ENCODE measurements around the gene PXDC1. TPM values are rescaled to one million over a fixed set of nuclear protein-coding genes. Genes with fewer than 3 reads are reported as not detected.

The PXDC1 gene
- total and polyA plus RNA-seq, 12 donors, result 3.7 to 46.7 (median 22.5) TPM

DNA sequence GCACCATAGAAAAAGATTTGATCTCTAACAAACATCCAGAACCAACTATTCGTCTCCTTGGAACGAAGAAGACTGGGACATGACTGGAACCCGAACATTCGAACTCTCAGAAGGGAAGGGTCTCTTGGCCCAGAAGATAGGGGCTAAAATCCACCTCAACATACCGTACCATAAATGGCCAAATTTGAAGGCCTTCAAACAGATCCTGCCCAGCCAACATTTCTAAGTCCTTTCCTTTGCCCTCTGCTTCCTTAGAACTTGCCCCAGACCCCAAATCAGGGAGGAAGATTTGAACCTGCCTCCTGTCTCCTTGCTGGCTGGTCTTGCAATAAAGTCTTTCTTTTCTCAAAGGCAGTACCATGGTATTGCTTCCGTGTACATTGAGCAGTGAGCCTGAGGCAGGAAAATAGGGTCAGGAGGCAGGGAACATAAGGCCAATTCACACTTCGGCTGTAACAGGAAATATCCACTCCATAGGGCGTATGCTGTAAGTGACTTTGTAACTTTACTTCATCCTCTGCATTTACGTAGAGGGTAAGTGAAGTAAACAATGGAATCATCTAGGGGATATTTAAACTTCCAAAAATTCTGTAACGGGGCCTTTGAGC lies 1.8 kb upstream of the PXDC1 start:
- Histone ChIP-seq H3K36me3 (replicated peaks in 1 of 2) (no peaks in the 10 kb centered on the region), H3K4me3 (no peak overlapping the region), H3K27ac (peak overlapping the region in 2 of 5 donors; percentile 26 to 96), H3K9me3 (replicated peaks in 1 of 3) (no peaks in the 10 kb centered on the region), H3K4me1 (replicated peaks in 1 of 2) (peaks cover 19 to 28% of the 10 kb centered on the region in 2 donors), H3K27me3 (no peaks in the 10 kb centered on the region)
- TF ChIP-seq, protein P1, sequence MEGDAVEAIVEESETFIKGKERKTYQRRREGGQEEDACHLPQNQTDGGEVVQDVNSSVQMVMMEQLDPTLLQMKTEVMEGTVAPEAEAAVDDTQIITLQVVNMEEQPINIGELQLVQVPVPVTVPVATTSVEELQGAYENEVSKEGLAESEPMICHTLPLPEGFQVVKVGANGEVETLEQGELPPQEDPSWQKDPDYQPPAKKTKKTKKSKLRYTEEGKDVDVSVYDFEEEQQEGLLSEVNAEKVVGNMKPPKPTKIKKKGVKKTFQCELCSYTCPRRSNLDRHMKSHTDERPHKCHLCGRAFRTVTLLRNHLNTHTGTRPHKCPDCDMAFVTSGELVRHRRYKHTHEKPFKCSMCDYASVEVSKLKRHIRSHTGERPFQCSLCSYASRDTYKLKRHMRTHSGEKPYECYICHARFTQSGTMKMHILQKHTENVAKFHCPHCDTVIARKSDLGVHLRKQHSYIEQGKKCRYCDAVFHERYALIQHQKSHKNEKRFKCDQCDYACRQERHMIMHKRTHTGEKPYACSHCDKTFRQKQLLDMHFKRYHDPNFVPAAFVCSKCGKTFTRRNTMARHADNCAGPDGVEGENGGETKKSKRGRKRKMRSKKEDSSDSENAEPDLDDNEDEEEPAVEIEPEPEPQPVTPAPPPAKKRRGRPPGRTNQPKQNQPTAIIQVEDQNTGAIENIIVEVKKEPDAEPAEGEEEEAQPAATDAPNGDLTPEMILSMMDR (IDR thresholded peaks at IDR 0.05), result no peak
- no peak for TF ChIP-seq POLR2A (IDR thresholded peaks at IDR 0.05)
- 83 to 88% (median 84%) methylated on average over 10 of the region's 10 CpGs for WGBS, 4 donors
- peak in 1 of 7 donors; percentile 3 for DNase-seq
- intact Hi-C loops (cut with DNase I), result no loop called here

DNA sequence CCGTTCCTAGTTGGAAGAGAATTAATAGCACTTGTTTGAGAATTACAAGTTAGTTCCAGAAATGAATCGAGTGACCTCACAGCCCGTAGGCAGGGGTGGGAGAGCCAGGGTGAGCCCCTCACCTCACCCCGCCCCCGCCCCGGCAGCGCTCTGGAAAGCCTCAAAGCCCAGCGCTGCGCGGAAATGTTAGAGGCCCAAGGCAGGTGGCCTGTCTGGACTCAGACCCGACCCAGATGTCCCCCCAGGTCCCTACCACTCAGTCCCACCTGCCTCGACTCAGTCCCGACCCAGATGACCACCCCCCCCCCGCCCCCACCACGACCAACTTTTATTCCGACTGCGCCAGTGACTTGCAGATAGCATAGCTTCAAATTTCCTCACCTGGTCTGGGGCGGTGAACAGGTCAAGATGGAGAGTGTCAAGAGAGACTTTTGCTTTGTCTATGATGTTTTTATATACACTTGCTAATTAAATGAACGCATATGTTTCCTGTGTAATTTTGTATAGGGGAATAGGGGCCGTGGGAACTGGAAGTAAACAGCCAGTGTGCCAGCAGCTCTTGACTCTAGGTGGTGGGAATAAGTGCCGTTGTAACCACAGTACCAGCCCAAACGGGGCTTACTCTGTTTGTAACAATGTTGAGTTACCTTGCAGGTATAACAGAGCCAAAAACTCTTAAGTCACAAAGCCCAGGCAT lies 1.2 kb upstream of the PXDC1 start:
- 36 to 58% (median 43%) methylated on average over 10 to 22 of the region's 22 CpGs for WGBS, 4 donors
- H3K4me3 ChIP-seq, result peak overlapping the region in 2 of 4 donors; percentile 70 to 89
- peaks cover 19 to 34% of the 10 kb centered on the region in 2 donors for H3K4me1 ChIP-seq (replicated peaks in 1 of 2)
- H3K36me3 ChIP-seq (replicated peaks in 1 of 2), result no peaks in the 10 kb centered on the region
- no peaks in the 10 kb centered on the region for H3K9me3 ChIP-seq (replicated peaks in 1 of 3)
- H3K27ac ChIP-seq, result peak overlapping the region in 4 of 5 donors; percentile 87 to 97 (median 94)
- intact Hi-C loops (cut with DNase I), result no loop called here
- H3K27me3 ChIP-seq, result no peaks in the 10 kb centered on the region
- no peak for DNase-seq
- TF ChIP-seq, protein P1 (IDR thresholded peaks at IDR 0.05), result no peak

DNA sequence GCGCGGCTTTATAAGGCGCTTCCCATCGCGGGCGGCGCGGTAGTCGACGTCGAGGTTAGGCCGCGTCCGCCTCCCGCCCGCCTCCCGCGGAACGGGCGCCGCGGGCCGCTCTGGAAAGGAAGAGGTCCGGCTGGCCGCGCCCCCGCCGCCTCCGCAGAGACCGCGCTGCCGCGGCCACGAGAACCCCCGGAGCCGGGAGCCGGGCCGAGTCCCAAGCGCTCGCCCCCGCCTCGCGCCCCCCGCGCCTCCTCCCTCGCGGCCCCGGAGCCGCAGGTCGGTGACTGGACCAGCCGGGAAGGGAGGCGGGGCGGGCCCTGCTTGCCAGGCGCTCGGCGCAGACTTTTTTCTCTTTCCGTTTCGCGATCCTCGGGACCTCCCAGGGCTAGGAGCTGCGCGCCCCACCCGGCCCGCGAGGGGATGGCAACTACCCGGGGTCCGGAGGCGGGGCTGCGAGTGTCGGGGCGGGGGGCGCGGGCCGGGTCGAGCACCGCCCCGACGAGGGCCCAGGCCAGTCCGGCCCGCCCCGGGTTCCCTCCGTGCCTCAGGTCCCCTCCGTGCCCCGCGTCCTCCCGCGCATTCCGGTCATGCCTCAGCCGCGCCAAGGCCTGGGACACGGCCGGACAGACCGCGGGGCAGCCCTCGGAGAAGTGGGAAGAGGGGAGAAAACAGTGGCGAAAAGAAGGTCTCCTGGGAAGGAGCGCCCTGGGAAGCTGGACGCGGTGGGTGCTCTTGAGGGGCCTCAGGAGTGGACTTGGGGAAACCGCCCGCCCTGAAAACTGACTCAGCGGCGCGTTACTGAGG lies 417 bp upstream of the PXDC1 start:
- Histone ChIP-seq H3K36me3 (replicated peaks in 1 of 2) (no peaks in the 10 kb centered on the region), H3K27ac (peak overlapping the region; percentile 53 to 97 (median 93)), H3K4me1 (replicated peaks in 1 of 2) (peaks cover 19 to 34% of the 10 kb centered on the region in 2 donors), H3K9me3 (replicated peaks in 1 of 3) (no peaks in the 10 kb centered on the region), H3K4me3 (peak overlapping the region in 3 of 4 donors; percentile 25 to 89 (median 70)), H3K27me3 (no peaks in the 10 kb centered on the region)
- WGBS, 4 donors, result 0 to 9% (median 1%) methylated on average over 7 to 104 of the region's 104 CpGs
- intact Hi-C loops (cut with DNase I), result no loop called here
- DNase-seq, result peak; percentile 81 to 90 (median 89)
- TF ChIP-seq, protein P1 (IDR thresholded peaks at IDR 0.05), result peak in 5 of 6 experiments; percentile 9 to 41 (median 33)
- peak in 1 of 2 donors; percentile 71 for TF ChIP-seq POLR2A (IDR thresholded peaks at IDR 0.05)

All from adrenal gland (tissue), 12 donors.